Measurements from ENCODE around the gene FAF1.

- TF ChIP-seq CTCF (conservative IDR thresholded peaks at IDR 0.05; ENCODE audit: low read depth, low read length) (no peak), EZH2 (IDR thresholded peaks at IDR 0.05; ENCODE audit: low read length, unreplicated experiment) (no peak)
These were observed 355.5 kb downstream of the FAF1 start for GRCh38 chr1:50604580-50604979.

All from PC-3 (cell line).